ENCODE results near the gene UPK3A.

Gene UPK3A
- long read RNA-seq, partial matches to known transcripts = 5 of 10 reads
- long read RNA-seq, other reads (novel, unspliced or antisense) = 5 of 10 reads

DNA sequence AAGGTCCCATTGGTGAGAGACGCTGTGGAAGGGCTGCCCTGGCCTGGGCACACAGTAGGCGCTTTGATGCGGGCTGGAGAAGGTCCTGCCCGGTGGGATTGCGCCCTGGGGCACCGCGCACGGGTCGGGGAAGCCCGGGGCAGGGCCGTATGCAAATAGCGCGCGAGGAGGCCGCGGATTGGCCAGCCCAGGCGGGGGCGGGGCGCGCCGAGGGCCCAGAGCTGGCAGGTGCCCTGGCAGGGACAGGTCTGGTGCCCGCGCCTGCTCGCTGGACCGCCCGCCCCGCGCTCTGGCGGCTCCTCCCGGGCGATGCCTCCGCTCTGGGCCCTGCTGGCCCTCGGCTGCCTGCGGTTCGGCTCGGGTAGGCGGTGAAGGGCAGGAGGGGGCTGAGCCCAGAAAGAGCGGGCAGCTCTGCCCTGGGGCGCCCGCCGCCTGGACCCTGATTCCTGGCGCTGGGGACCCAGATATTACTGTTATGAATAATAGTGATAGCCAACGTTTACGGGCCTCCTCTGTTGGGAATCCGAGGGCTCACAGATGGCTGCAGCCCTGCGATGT is at the start of gene UPK3A:
UPK3A (plus strand) TSS at position 245 of the 558 bp plus-strand sequence; CDS start at position 310, 65 bp downstream.
- Histone ChIP-seq H3K4me3 (replicated peaks; ENCODE audit: insufficient read depth, low read length) (no peak within 1 kb of the TSS), H3K27me3 (ENCODE audit: insufficient read depth, poor library complexity, severe bottlenecking) (no peaks in the 10 kb centered on the region), H3K27ac (replicated peaks) (no peak within 1 kb of the TSS)
- TF ChIP-seq GABPA (IDR thresholded peaks at IDR 0.05; ENCODE audit: low read depth) (no peak), SPI1 (IDR thresholded peaks at IDR 0.05; ENCODE audit: borderline replicate concordance, low read depth) (no peak), POLR2AphosphoS5 (IDR thresholded peaks at IDR 0.05; ENCODE audit: low read depth) (no peak)
- TF ChIP-seq, protein P1, sequence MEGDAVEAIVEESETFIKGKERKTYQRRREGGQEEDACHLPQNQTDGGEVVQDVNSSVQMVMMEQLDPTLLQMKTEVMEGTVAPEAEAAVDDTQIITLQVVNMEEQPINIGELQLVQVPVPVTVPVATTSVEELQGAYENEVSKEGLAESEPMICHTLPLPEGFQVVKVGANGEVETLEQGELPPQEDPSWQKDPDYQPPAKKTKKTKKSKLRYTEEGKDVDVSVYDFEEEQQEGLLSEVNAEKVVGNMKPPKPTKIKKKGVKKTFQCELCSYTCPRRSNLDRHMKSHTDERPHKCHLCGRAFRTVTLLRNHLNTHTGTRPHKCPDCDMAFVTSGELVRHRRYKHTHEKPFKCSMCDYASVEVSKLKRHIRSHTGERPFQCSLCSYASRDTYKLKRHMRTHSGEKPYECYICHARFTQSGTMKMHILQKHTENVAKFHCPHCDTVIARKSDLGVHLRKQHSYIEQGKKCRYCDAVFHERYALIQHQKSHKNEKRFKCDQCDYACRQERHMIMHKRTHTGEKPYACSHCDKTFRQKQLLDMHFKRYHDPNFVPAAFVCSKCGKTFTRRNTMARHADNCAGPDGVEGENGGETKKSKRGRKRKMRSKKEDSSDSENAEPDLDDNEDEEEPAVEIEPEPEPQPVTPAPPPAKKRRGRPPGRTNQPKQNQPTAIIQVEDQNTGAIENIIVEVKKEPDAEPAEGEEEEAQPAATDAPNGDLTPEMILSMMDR (IDR thresholded peaks at IDR 0.05; ENCODE audit: insufficient read depth, low read length) = no peak
- TF ChIP-seq, protein P2, sequence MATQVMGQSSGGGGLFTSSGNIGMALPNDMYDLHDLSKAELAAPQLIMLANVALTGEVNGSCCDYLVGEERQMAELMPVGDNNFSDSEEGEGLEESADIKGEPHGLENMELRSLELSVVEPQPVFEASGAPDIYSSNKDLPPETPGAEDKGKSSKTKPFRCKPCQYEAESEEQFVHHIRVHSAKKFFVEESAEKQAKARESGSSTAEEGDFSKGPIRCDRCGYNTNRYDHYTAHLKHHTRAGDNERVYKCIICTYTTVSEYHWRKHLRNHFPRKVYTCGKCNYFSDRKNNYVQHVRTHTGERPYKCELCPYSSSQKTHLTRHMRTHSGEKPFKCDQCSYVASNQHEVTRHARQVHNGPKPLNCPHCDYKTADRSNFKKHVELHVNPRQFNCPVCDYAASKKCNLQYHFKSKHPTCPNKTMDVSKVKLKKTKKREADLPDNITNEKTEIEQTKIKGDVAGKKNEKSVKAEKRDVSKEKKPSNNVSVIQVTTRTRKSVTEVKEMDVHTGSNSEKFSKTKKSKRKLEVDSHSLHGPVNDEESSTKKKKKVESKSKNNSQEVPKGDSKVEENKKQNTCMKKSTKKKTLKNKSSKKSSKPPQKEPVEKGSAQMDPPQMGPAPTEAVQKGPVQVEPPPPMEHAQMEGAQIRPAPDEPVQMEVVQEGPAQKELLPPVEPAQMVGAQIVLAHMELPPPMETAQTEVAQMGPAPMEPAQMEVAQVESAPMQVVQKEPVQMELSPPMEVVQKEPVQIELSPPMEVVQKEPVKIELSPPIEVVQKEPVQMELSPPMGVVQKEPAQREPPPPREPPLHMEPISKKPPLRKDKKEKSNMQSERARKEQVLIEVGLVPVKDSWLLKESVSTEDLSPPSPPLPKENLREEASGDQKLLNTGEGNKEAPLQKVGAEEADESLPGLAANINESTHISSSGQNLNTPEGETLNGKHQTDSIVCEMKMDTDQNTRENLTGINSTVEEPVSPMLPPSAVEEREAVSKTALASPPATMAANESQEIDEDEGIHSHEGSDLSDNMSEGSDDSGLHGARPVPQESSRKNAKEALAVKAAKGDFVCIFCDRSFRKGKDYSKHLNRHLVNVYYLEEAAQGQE (IDR thresholded peaks at IDR 0.05; ENCODE audit: insufficient replicate concordance, low read depth) = no peak
- no peak for DNase-seq (ENCODE audit: low read depth in 1 of 2, low spot score in 1 of 2)

DNA sequence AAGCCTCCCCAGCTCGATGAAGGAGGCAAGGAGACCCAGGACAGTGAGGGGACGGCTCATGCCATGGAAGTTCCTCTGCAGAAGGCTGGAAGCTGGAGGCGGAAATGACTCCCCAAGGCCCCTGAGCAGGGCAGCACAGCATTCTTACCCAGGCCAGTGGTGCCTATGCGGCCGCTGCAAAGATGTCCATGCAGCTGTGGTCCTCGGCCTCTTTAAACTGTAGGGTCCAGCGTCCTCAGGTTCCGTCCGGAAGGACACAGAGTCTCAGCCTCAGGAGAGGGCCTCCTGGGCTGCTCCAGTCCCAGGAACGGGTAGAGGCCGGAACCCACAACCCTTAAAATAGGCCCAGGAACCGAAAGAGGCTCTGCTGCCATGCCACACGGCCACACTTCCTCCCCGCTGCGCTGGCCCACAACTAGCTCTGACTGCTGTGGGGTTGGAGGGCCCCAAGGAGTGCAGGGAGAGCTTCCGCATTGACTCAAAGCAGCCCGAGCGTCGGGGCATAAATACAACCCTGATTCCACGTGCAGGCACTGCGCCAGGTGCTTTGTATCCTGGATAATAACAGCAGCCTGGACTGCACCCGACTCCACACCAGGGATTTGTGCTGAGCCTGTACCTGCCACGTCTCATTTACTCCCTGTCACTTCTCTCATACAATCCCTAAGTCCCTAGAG is 49.5 kb upstream of the UPK3A start:
- TF ChIP-seq POLR2AphosphoS5 (IDR thresholded peaks at IDR 0.05; ENCODE audit: low read depth) (peak; percentile 94), GABPA (IDR thresholded peaks at IDR 0.05; ENCODE audit: low read depth) (peak; percentile 54), SPI1 (IDR thresholded peaks at IDR 0.05; ENCODE audit: borderline replicate concordance, low read depth) (peak; percentile 88)
- TF ChIP-seq, protein P2 (IDR thresholded peaks at IDR 0.05; ENCODE audit: insufficient replicate concordance, low read depth) = no peak
- H3K4me3 ChIP-seq (replicated peaks; ENCODE audit: insufficient read depth, low read length) = peak overlapping the region; percentile 43
- no peaks in the 10 kb centered on the region for H3K27me3 ChIP-seq (ENCODE audit: insufficient read depth, poor library complexity, severe bottlenecking)
- peak overlapping the region; percentile 96 for H3K27ac ChIP-seq (replicated peaks)
- peak; percentile 89 to 90 for DNase-seq (ENCODE audit: low read depth in 1 of 2, low spot score in 1 of 2)

DNA sequence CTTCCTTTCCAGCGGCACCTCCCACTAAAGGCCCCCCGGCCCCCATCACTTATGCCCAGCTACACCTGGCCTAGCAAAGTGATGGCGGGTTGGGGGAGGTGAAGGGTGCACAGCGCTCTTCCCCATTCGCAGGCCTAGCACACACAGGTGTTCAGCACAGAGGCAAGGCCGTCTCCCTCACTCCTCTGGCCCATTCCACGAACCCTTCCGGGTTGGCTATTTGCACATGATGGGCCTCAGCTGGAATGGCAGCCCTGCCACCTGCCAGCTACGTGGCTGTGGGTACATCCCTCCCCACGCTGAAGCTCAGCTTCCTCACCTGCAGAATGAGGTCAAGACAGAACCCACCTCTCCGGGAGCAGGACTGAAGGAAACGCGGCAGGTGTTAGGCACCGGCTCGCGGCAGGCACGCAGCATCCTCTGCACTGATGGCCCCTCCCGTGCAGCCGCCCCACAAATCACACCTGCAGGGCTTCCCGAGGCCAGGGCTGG is 48.9 kb upstream of the UPK3A start:
- Histone ChIP-seq H3K4me3 (replicated peaks; ENCODE audit: insufficient read depth, low read length) (peak overlapping the region; percentile 32), H3K27me3 (ENCODE audit: insufficient read depth, poor library complexity, severe bottlenecking) (no peaks in the 10 kb centered on the region), H3K27ac (replicated peaks) (peak overlapping the region; percentile 96)
- TF ChIP-seq, protein P2 (IDR thresholded peaks at IDR 0.05; ENCODE audit: insufficient replicate concordance, low read depth) = no peak
- peak; percentile 6; the same call in 1 of the 2 replicates for TF ChIP-seq SPI1 (IDR thresholded peaks at IDR 0.05; ENCODE audit: borderline replicate concordance, low read depth)
- DNase-seq (ENCODE audit: low read depth in 1 of 2, low spot score in 1 of 2) = peak in 1 of 2 experiments; percentile 30
